Endothelial cell of umbilical vein (primary cell): Measurements from ENCODE around the gene MTMR3. TPM values are rescaled to one million over a fixed set of nuclear protein-coding genes. Genes with fewer than 3 reads are reported as not detected.

Source experiments
- BruUV-seq: library from RNA; stranded (reverse); fragments of 400-500 nt; replicated peaks from 2 replicates; lab custom pipeline; 2021; lab: Mats Ljungman, UMichigan
- CTCF ChIA-PET: fragments of 300-600, 350-600 bp; sonication (Branson Sonifier 250); formaldehyde crosslinking; loops from one replicate; lab custom pipeline; 2021; ENCODE audit warnings: antibody characterized with exemption, inconsistent platforms; lab: Charles Lee
- POLR2A ChIA-PET: fragments of 300-600, 350-600 bp; sonication (Branson Sonifier 250); formaldehyde crosslinking; loops from one replicate; lab custom pipeline; 2021; ENCODE audit warnings: antibody characterized with exemption, inconsistent platforms; lab: Charles Lee
- DNase-seq: peaks from one replicate; pipeline ENCODE4 v3.0.0-alpha.2; 2011; ENCODE audit warnings: low read depth, low spot score
- FAIRE-seq: peaks from 2 replicates; lab custom pipeline; 2011; peaks lifted over from hg19 to GRCh38; lab: Jason Lieb, UNC
- H2AFZ ChIP-seq: 2 replicates; pipeline ENCODE4 v1.6.0; 2012; ENCODE audit warnings: low read depth, low read length, control low read depth, inconsistent platforms
- H3K27ac ChIP-seq: 2 replicates; pipeline ENCODE4 v1.5.1; 2011; ENCODE audit warnings: low read depth, mild to moderate bottlenecking, control low read depth, low read length, moderate library complexity; ENCODE audit not compliant: insufficient read depth
- H3K27me3 ChIP-seq, 2 experiments: 2 replicates each; pipeline versions ENCODE4 v1.6.0 to v1.6.1; 2011; ENCODE audit warnings: low read length in 2 of 2, mixed read lengths in 1 of 2; ENCODE audit not compliant: control insufficient read depth in 2 of 2, insufficient read depth in 2 of 2
- H3K36me3 ChIP-seq, 2 experiments: 2 replicates in 1 of 2; 3 replicates in 1 of 2; pipeline ENCODE4 v1.5.1; 2011; ENCODE audit warnings: low read length in 2 of 2, mild to moderate bottlenecking in 1 of 2, moderate library complexity in 1 of 2; ENCODE audit not compliant: control insufficient read depth in 2 of 2, insufficient read depth in 2 of 2; ENCODE audit errors: extremely low read depth in 1 of 2
- H3K4me1 ChIP-seq: 3 replicates; pipeline ENCODE4 v1.5.1; 2011; ENCODE audit warnings: mild to moderate bottlenecking, low read length; ENCODE audit not compliant: control insufficient read depth, insufficient read depth; ENCODE audit errors: extremely low read depth
- H3K4me2 ChIP-seq: 2 replicates; pipeline ENCODE4 v1.6.1; 2011; ENCODE audit warnings: low read length, control low read depth, mixed read lengths; ENCODE audit not compliant: insufficient read depth
- H3K4me3 ChIP-seq, 3 experiments: fragments of 200-600 bp in 1 of 3; sonication (generic), shearing (Covaris generic) in 1 of 3; replicated peaks in 1 of 3; 2 replicates each; pipeline ENCODE4 v1.5.1; 2011 to 2016; ENCODE audit warnings: control low read depth in 3 of 3, low read length in 3 of 3, mild to moderate bottlenecking in 2 of 3, inconsistent platforms in 1 of 3, low read depth in 1 of 3, moderate library complexity in 1 of 3; ENCODE audit not compliant: insufficient read depth in 1 of 3
- H3K79me2 ChIP-seq: 2 replicates; pipeline ENCODE4 v1.6.0; 2012; ENCODE audit warnings: low read length, inconsistent platforms; ENCODE audit not compliant: control insufficient read depth, insufficient read depth
- H3K9ac ChIP-seq: replicated peaks from 2 replicates; pipeline ENCODE3; 2011; ENCODE audit warnings: low read length, control low read depth; ENCODE audit not compliant: insufficient read depth; ENCODE audit errors: extremely low read depth
- H3K9me1 ChIP-seq: replicated peaks from 3 replicates; pipeline ENCODE4 v1.6.0; 2011; ENCODE audit warnings: mild to moderate bottlenecking, low read length; ENCODE audit not compliant: control insufficient read depth, insufficient read depth; ENCODE audit errors: extremely low read depth
- H3K9me3 ChIP-seq: replicated peaks from 2 replicates; pipeline ENCODE4 v1.5.1; 2012; ENCODE audit warnings: low read length, inconsistent platforms; ENCODE audit not compliant: control insufficient read depth, insufficient read depth
- H4K20me1 ChIP-seq: replicated peaks from 2 replicates; pipeline ENCODE3; 2011; ENCODE audit warnings: mild to moderate bottlenecking, low read length; ENCODE audit not compliant: control insufficient read depth, insufficient read depth; ENCODE audit errors: extremely low read depth
- EZH2 ChIP-seq: IDR thresholded peaks from 2 replicates; pipeline ENCODE4 v1.6.1; 2012; ENCODE audit warnings: borderline replicate concordance, low read depth, mild to moderate bottlenecking, moderate library complexity, low read length, inconsistent platforms; ENCODE audit not compliant: severe bottlenecking
- FOS ChIP-seq: IDR thresholded peaks from 2 replicates; pipeline ENCODE4 v1.6.1; 2011; ENCODE audit warnings: mild to moderate bottlenecking, low read length, moderate library complexity, borderline replicate concordance; ENCODE audit not compliant: insufficient read depth
- GATA2 ChIP-seq: IDR thresholded peaks from 2 replicates; pipeline ENCODE4 v1.7.0; 2011; ENCODE audit warnings: low read depth, mild to moderate bottlenecking, moderate library complexity, mixed read lengths, low read length; ENCODE audit not compliant: insufficient read length, insufficient read depth
- JUN ChIP-seq: IDR thresholded peaks from 2 replicates; pipeline ENCODE4 v1.6.1; 2011; ENCODE audit warnings: borderline replicate concordance, low read depth; ENCODE audit not compliant: insufficient read length, insufficient read depth
- MAX ChIP-seq: IDR thresholded peaks from 2 replicates; pipeline ENCODE4 v1.6.1; 2011; ENCODE audit not compliant: insufficient read depth, insufficient read length
- MYC ChIP-seq: IDR thresholded peaks from one replicate; pipeline ENCODE4 v1.6.1; 2011; ENCODE audit warnings: mild to moderate bottlenecking, low read depth, low read length
- POLR2A ChIP-seq: IDR thresholded peaks from 2 replicates; pipeline ENCODE4 v1.6.1; 2012; ENCODE audit warnings: low read depth, mild to moderate bottlenecking, control low read depth, low read length
- POLR2AphosphoS5 ChIP-seq: IDR thresholded peaks from 2 replicates; pipeline ENCODE4 v1.6.1; 2012; ENCODE audit warnings: low read depth, mild to moderate bottlenecking, control low read depth, low read length, moderate library complexity; ENCODE audit not compliant: insufficient read depth
- dilution Hi-C: fragments of 300-500 bp; cut with MboI; formaldehyde crosslinking; loops from one replicate; pipeline ENCODE4 v1.15.0; 2019; ENCODE audit warnings: low sequenced_read_pairs; ENCODE audit not compliant: extremely low pct_ligation_motif_present
- intact Hi-C: fragments of 100-400 bp; cut with micrococcal nuclease; formaldehyde crosslinking; loops from one replicate; pipeline ENCODE4 v1.10.0; 2022
- polyA plus RNA-seq, 4 experiments: library from polyadenylated mRNA; depleted of rRNA in 3 of 4; stranded (reverse) in 3 of 4; unstranded in 1 of 4; fragments of >200 nt; gene quantifications; 2 replicates each; pipeline versions ENCODE4 v1.2.1 to v1.2.3, GENCODE V29; 2011 to 2012; ENCODE audit warnings: missing spikeins in 1 of 4
- total RNA-seq: library from RNA; stranded (reverse); gene quantifications from 2 replicates; pipeline ENCODE4 v1.2.3, GENCODE V29; 2021
- TF ChIP-seq, protein P1 (sequence below), 2 donors: IDR thresholded peaks; 1 replicate in 1 of 2; 2 replicates in 1 of 2; pipeline ENCODE4 v1.5.1; 2011; ENCODE audit warnings: low read length in 2 of 2, mild to moderate bottlenecking in 2 of 2, moderate library complexity in 2 of 2, control low read depth in 1 of 2, inconsistent platforms in 1 of 2, low read depth in 1 of 2; ENCODE audit not compliant: insufficient read depth in 1 of 2; ENCODE audit errors: extremely low read depth in 1 of 2

MTMR3 gene
- total and polyA plus RNA-seq, 2 donors (not counting 3 experiments of a cell fraction or from before 2014, with no cell fraction given) = 30.1 to 36.5 TPM

DNA sequence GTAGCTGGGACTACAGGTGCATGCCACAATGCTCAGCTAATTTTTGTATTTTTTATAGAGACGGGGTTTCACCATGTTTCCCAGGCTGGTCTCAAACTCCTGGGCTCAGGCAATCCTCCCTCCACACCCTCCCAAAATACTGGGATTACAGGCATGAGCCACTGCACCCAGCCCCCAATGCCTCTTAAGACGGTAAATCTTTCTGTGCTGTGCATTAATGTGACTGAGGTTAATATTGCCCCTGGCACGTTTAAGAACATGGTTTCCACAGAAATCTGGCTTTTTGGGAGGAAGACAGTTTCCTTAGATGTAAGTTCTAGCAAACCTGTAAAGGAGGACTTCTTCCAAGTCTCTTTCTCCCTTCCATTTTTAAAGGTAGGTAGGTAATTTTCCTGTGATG, 191.2 kb downstream of the MTMR3 start:
- BruUV-seq = no TSS peak
- dilution Hi-C loops = no loop called here
- Histone ChIP-seq H4K20me1 (no peaks in the 10 kb centered on the region), H3K27ac (no peak overlapping the region), H3K4me3 (no peak overlapping the region), H3K27me3 (peaks cover 28 to 38% of the 10 kb centered on the region in 2 experiments), H3K9ac (no peak overlapping the region), H3K36me3 (no peaks in the 10 kb centered on the region), H3K9me1 (no peaks in the 10 kb centered on the region), H3K9me3 (no peaks in the 10 kb centered on the region), H3K79me2 (no peaks in the 10 kb centered on the region), H3K4me1 (no peaks in the 10 kb centered on the region), H3K4me2 (no peak overlapping the region), H2AFZ (no peak overlapping the region)
- FAIRE-seq = no peak
- CTCF ChIA-PET = no interaction called here
- DNase-seq = no peak
- TF ChIP-seq JUN = no peak
- TF ChIP-seq, protein P1, sequence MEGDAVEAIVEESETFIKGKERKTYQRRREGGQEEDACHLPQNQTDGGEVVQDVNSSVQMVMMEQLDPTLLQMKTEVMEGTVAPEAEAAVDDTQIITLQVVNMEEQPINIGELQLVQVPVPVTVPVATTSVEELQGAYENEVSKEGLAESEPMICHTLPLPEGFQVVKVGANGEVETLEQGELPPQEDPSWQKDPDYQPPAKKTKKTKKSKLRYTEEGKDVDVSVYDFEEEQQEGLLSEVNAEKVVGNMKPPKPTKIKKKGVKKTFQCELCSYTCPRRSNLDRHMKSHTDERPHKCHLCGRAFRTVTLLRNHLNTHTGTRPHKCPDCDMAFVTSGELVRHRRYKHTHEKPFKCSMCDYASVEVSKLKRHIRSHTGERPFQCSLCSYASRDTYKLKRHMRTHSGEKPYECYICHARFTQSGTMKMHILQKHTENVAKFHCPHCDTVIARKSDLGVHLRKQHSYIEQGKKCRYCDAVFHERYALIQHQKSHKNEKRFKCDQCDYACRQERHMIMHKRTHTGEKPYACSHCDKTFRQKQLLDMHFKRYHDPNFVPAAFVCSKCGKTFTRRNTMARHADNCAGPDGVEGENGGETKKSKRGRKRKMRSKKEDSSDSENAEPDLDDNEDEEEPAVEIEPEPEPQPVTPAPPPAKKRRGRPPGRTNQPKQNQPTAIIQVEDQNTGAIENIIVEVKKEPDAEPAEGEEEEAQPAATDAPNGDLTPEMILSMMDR (IDR thresholded peaks at IDR 0.05; ENCODE audit: extremely low read depth in 1 of 2, insufficient read depth in 1 of 2, low read depth in 1 of 2, low read length in 2 of 2) = no peak
- no peak for TF ChIP-seq POLR2A
- intact Hi-C loops = no loop called here
- POLR2A ChIA-PET = no interaction called here

GRCh38 chr22:30074994-30075393, 192.0 kb downstream of the MTMR3 start:
- Histone ChIP-seq H3K4me2 (no peak overlapping the region), H3K4me3 (no peak overlapping the region), H3K4me1 (no peaks in the 10 kb centered on the region), H4K20me1 (no peaks in the 10 kb centered on the region), H3K9me1 (no peaks in the 10 kb centered on the region), H3K36me3 (no peaks in the 10 kb centered on the region), H3K27me3 (peaks cover 28 to 38% of the 10 kb centered on the region in 2 experiments), H3K9me3 (no peaks in the 10 kb centered on the region), H3K79me2 (no peaks in the 10 kb centered on the region), H2AFZ (no peak overlapping the region), H3K27ac (no peak overlapping the region), H3K9ac (no peak overlapping the region)
- TF ChIP-seq MYC (no peak), EZH2 (no peak), GATA2 (no peak), JUN (no peak), MAX (no peak), FOS (no peak), POLR2AphosphoS5 (no peak)
- intact Hi-C loops = no loop called here
- dilution Hi-C loops = no loop called here
- POLR2A ChIA-PET = no interaction called here
- CTCF ChIA-PET = interaction anchor here (1.2 to 2.9 kb wide), 3 partner anchors 13 to 385 kb away, joined by 4 to 9 read pairs (median 8); no protein-coding TSS in a partner anchor
- BruUV-seq = no TSS peak
- no peak for FAIRE-seq
- no peak for DNase-seq
